ENCODE measurements around the gene SMG7. TPM values are rescaled to one million over a fixed set of nuclear protein-coding genes. Genes with fewer than 3 reads are reported as not detected.

The SMG7 gene
- total and polyA plus RNA-seq, 10 of the 15 experiments (the other 5 are each of a cell fraction or from before 2014, with no cell fraction given): 9.5 to 65.4 (median 42.7) TPM

GRCh38 chr1:183551924-183552323 lies 79.6 kb downstream of the SMG7 start (continued):
- TF ChIP-seq ATF2 (IDR thresholded peaks at IDR 0.05; ENCODE audit: low read length): no peak
- TF ChIP-seq BHLHE40 (IDR thresholded peaks at IDR 0.05; ENCODE audit: borderline replicate concordance in 1 of 2, low read depth in 2 of 2, low read length in 1 of 2): no peak
- TF ChIP-seq SKIL (IDR thresholded peaks at IDR 0.05; ENCODE audit: low read depth, poor library complexity, severe bottlenecking): no peak
- TF ChIP-seq EGR1 (IDR thresholded peaks at IDR 0.05; ENCODE audit: borderline replicate concordance in 1 of 2, low read depth in 2 of 2, low read length in 2 of 2): no peak
- TF ChIP-seq CBFB (IDR thresholded peaks at IDR 0.05; ENCODE audit: low read depth): no peak

- POLR2A ChIA-PET: no interaction called here
- ATAC-seq (peak; percentile 15), FAIRE-seq (no peak), DNase-seq (ENCODE audit: low read depth, low spot score) (no peak)
- no peaks in the 10 kb centered on the region for H3K27me3 ChIP-seq (replicated peaks in 1 of 2; ENCODE audit: control insufficient read depth in 2 of 2, insufficient read depth in 2 of 2, low read length in 1 of 2)
- no peak overlapping the region for H3K9ac ChIP-seq (ENCODE audit: control insufficient read depth, insufficient read depth, low read length)
- H3K79me2 ChIP-seq (ENCODE audit: control insufficient read depth, insufficient read depth, low read length): no peaks in the 10 kb centered on the region
- no peaks in the 10 kb centered on the region; the same call in 1 of the 2 replicates for H3K4me1 ChIP-seq (ENCODE audit: control insufficient read depth, insufficient read depth, low read length)
- H2AFZ ChIP-seq (ENCODE audit: control insufficient read depth, low read depth, low read length): no peak overlapping the region
- RAD21 ChIA-PET (ENCODE audit: unreplicated experiment): interaction anchor here (0.6 kb wide), 1 partner anchor 29 kb away, joined by 3 read pairs; no protein-coding TSS in a partner anchor
- no peak overlapping the region for H3K27ac ChIP-seq (ENCODE audit: control insufficient read depth, insufficient read depth)
- no TSS peak for BruUV-seq (replicated peaks)
- H3K4me3 ChIP-seq: no peak overlapping the region
- in situ Hi-C loops (cut with MboI) (no loop called here), intact Hi-C loops (cut with micrococcal nuclease; ENCODE audit: unreplicated experiment) (loop anchor here (2.0 kb wide), 1 partner anchor 70 kb away; no protein-coding TSS in a partner anchor)
- SMC1A ChIA-PET (ENCODE audit: uncharacterized antibody, unreplicated experiment): interaction anchor here (1.2 kb wide), 1 partner anchor 132 kb away, joined by 5 read pairs; no protein-coding TSS in a partner anchor
- WGBS (ENCODE audit: insufficient coverage, insufficient replicate concordance, low lambda C conversion rate, missing lambda C conversion rate): 94% methylated on average over 7 of the region's 7 CpGs
- CTCF ChIA-PET: no interaction called here
- no peak overlapping the region for H3K4me2 ChIP-seq (ENCODE audit: control insufficient read depth, insufficient read depth)
- H4K20me1 ChIP-seq (ENCODE audit: control insufficient read depth, insufficient read depth): no peaks in the 10 kb centered on the region
- H3K9me3 ChIP-seq (replicated peaks; ENCODE audit: control insufficient read depth, insufficient read depth, low read length): no peaks in the 10 kb centered on the region
- peaks cover 13 to 43% of the 10 kb centered on the region in 2 experiments for H3K36me3 ChIP-seq (ENCODE audit: control insufficient read depth in 2 of 2, insufficient read depth in 2 of 2, low read length in 1 of 2)
- TF ChIP-seq RB1 (IDR thresholded peaks at IDR 0.05; ENCODE audit: borderline replicate concordance) (no peak), PAX8 (IDR thresholded peaks at IDR 0.05) (no peak), FOXM1 (IDR thresholded peaks at IDR 0.05; ENCODE audit: low read depth, low read length) (no peak), CEBPB (IDR thresholded peaks at IDR 0.05; ENCODE audit: borderline replicate concordance in 1 of 2, low read depth in 2 of 2, low read length in 2 of 2) (no peak), POLR2AphosphoS2 (IDR thresholded peaks at IDR 0.05; ENCODE audit: low read depth, low read length) (no peak)
- TF ChIP-seq, protein P1, sequence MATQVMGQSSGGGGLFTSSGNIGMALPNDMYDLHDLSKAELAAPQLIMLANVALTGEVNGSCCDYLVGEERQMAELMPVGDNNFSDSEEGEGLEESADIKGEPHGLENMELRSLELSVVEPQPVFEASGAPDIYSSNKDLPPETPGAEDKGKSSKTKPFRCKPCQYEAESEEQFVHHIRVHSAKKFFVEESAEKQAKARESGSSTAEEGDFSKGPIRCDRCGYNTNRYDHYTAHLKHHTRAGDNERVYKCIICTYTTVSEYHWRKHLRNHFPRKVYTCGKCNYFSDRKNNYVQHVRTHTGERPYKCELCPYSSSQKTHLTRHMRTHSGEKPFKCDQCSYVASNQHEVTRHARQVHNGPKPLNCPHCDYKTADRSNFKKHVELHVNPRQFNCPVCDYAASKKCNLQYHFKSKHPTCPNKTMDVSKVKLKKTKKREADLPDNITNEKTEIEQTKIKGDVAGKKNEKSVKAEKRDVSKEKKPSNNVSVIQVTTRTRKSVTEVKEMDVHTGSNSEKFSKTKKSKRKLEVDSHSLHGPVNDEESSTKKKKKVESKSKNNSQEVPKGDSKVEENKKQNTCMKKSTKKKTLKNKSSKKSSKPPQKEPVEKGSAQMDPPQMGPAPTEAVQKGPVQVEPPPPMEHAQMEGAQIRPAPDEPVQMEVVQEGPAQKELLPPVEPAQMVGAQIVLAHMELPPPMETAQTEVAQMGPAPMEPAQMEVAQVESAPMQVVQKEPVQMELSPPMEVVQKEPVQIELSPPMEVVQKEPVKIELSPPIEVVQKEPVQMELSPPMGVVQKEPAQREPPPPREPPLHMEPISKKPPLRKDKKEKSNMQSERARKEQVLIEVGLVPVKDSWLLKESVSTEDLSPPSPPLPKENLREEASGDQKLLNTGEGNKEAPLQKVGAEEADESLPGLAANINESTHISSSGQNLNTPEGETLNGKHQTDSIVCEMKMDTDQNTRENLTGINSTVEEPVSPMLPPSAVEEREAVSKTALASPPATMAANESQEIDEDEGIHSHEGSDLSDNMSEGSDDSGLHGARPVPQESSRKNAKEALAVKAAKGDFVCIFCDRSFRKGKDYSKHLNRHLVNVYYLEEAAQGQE (IDR thresholded peaks at IDR 0.05; ENCODE audit: low read depth, low read length): no peak
Observed at GRCh38 chr1:183552441-183552840, 80.1 kb downstream of the SMG7 start.

Data from GM12878 (cell line).